Esophagus muscularis mucosa (tissue), 3 donors: Measurements from ENCODE around the gene NRF1.

Source experiments
- CTCF ChIP-seq, 3 experiments: fragments of 200-600 bp in 2 of 3; fragments of 450-650 bp in 1 of 3; sonication (generic) in 2 of 3; IDR thresholded peaks; one replicate each; pipeline ENCODE4 v1.5.1; 2017 to 2019; ENCODE audit warnings: antibody characterized with exemption in 3 of 3, mild to moderate bottlenecking in 2 of 3, moderate library complexity in 1 of 3
- POLR2A ChIP-seq: fragments of 450-650 bp; IDR thresholded peaks from one replicate; pipeline ENCODE4 v1.6.1; 2017; ENCODE audit warnings: antibody characterized with exemption, moderate library complexity, mild to moderate bottlenecking, low read depth
- POLR2AphosphoS5 ChIP-seq, 2 donors: sonication (generic); formaldehyde crosslinking; IDR thresholded peaks; one replicate each; pipeline ENCODE4 v1.6.1; 2017; ENCODE audit warnings: antibody characterized with exemption in 2 of 2

- TF ChIP-seq CTCF (IDR thresholded peaks at IDR 0.05) = no peak
- TF ChIP-seq POLR2AphosphoS5 (IDR thresholded peaks at IDR 0.05) = no peak
- TF ChIP-seq POLR2A = no peak
Observed at GRCh38 chr7:129567377-129567776, 44.1 kb upstream of the NRF1 start.
